T follicular helper cell (primary cell): Measurements from ENCODE around the gene TBX21.

ENCODE experiments used
- DNase-seq: peaks from one replicate; pipeline ENCODE4 v3.0.0-alpha.2; 2020; ENCODE audit warnings: low read depth

The TBX21 gene

DNA sequence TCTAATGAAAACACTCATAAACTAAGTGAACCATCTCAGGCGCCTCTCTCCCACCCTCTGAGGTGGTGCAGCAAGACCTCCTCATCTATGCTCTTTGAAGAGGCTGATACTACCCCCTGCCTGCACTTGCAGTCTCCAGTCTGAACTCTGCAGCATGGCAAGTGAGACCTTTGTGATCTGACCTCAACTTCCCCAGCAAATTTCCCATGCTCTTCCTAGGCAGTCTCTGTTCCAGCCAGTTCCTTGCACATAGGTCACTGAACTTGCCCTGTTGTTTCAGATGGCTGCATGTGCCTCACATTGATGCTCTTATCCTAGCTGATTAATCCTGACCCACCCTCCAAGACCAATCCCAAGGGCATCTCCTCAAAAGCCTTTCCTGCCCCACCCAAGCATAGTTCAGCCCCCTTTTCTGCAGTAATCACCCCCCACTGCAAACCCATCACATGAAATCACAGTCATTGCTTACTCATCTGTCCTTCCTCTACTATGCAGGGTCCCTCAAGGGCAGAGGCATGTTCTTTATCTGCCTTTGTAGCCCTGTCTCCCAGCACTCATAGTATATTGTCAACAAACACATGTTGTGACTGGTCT lies 42.0 kb downstream of the TBX21 start:
- DNase-seq, result no peak

DNA sequence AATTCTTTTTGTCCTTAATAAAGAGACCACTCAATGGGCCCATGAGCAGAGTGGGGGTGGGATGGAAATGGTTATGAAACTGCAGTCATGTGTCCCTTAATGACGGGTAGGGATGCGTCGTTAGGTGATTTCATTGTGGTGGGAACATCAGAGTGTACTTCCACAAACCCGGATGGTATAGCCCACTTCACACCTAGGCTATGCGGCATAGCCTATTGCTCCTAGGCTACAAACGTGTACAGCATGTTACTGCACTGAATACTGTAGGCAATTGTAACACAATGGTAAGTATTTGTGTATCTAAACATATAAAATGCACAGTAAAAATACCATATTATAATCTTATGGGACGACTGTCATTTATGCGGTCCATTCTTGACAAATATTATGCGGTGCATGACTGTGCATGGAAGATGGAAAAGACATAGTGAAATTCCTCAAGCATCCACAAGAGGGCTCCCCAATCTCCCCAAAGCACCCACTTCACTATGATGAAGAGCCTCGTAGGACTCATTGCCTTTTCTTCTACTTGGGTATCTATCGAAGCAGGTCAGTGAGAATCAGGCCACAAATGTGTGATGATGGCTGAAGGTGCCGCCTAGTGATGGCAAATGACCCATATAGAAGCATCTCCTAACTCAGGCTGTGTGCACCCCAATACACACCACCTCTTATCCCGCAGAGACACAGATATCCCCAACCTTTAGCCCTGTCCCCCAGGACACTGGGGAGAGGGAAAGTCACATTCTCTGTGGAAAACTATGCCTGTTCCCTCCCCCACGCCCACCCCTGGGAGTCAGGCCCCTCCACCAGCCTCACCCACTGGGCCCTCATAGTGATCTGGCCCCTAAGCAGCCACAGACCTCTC lies 43.5 kb downstream of the TBX21 start:
- DNase-seq, result no peak

GRCh38 chr17:47778184-47778635 lies 45.2 kb downstream of the TBX21 start:
- DNase-seq, result no peak

DNA sequence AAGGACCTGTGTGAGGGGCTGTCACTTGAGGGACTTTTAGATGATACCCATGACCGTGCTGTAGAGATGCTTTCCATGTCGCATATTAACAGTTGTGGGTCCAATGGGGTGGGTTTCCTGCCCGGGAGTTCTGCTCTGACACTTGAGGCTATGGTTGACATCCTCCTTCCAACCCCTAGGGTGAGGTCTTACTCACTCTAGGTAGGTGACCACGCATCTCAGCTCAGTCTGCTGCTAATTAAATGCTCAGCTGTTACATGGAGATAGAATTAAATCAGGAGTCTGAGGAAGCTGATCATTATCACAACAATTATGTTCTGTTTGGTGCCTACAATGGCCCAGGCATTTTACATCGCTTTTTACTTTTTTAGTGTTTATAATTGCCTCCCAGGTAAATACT lies 48.4 kb downstream of the TBX21 start:
- DNase-seq, result no peak

DNA sequence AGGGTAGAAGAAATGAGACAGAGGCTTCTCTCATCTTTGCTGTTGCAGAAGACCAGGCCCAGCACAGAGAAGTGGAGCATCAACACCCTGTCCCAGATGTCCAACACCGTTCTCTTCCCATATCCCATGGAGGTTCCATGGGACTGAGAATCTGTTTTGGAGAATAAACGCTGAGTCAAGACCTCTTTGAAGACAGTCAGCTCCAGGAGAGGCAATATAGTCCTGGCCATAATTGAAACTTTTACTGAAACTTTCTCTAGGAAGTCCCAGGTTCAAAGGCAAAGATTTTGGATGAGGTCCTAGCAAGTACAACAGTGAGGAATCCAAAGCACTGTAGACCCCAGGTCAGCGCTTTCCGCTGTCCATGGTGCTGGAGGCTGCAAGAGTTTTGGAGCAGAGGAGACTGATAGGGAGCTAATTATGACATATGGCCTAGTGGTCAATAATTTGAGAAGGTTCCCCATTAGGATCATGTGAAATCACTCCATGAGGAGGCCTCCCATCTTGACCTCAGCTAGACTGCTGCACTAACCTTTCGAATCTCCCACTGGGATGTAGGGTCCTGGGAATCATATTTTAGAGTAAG lies 52.6 kb downstream of the TBX21 start:
- DNase-seq, result no peak

GRCh38 chr17:47789611-47790561 lies 56.9 kb downstream of the TBX21 start:
- no peak for DNase-seq

DNA sequence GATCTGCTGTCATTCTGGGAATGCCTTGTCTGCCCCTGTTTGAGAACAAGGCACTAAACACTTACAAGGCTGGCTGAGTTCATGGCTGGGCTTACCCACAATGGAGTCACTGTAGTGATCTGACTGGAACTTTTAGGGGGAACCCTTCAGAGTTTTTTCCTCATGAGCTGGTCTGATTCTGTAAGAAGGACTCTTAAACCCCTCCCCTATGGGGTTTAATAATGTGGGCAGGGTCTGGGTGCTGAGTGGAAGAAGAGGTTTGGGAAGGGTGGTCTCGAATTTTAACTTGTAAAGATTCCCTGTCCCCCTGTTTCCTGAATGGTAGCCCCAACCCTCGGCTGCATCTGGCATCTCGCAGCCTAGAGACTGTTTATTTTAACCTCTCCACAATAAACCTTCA lies 58.0 kb downstream of the TBX21 start:
- no peak for DNase-seq

- DNase-seq, result no peak
Measured at GRCh38 chr17:47792457-47792856, 59.4 kb downstream of the TBX21 start.

GRCh38 chr17:47792979-47793378 lies 59.9 kb downstream of the TBX21 start:
- DNase-seq, result no peak
